GM10248 (cell line): Measurements from ENCODE around the gene GNAI2.

Source experiments
- CTCF ChIA-PET: fragments of 300-600 bp; sonication (Branson Sonifier 250); formaldehyde crosslinking; extraction: SDS; loops from one replicate; lab custom pipeline; 2021; ENCODE audit warnings: antibody characterized with exemption; lab: Yijun Ruan, JAX
- POLR2A ChIA-PET: fragments of 350-650 bp; sonication (Branson Sonifier 250); formaldehyde crosslinking; extraction: SDS; loops from one replicate; lab custom pipeline; 2020; ENCODE audit warnings: antibody characterized with exemption; lab: Yijun Ruan, JAX
- DNase-seq: peaks from one replicate; pipeline ENCODE4 v3.0.0; 2012; ENCODE audit errors: extremely low spot score
- TF ChIP-seq, protein P1 (sequence below): IDR thresholded peaks from 2 replicates; pipeline ENCODE4 v1.5.1; 2012; ENCODE audit warnings: mild to moderate bottlenecking, low read depth; ENCODE audit errors: extremely low read depth, missing control alignments, control extremely low read depth

The GNAI2 gene

DNA sequence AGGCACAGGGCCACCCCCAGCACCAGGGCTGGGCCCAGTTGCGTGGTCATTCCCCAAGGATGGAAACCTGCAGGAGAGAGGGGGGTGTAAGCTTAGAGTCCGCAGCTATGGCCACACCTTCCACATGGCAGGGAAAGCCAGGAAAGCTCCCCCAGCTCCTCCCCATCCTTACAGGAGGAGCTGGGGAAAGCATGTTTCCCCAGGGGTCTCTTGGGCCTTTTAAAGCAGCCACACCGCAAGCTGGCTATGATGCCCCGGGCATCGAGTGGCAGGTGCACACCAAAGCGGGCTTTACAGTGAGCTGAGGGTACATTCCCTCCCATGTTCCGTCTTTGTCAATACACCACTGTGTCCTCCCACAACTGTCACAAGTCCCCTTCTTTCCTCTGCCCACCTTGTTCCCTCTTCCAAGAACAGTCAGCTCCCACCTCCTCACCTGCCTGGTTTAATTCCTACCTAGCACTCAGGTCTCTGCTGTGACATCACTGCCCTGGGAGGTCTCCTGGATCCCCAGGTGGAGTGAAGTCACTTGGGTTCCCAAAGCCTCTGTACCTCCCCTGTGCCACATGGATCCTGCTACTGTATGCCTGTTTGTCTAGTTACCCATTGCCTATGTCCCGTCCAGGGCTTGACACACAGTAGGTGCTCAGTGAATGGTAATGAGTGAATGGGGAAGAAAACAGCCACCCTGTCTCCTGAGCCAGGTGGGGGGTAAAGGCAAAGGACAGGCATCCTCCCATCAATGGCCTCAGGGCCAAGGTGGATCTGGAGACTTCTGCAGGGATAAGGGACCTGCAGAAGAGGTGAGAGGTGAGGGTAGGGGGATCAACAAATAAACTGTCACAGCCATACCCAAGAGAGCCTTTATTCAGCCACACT, 59.8 kb downstream of the GNAI2 start:
- no peak for DNase-seq
- ChIA-PET POLR2A (no interaction called here), CTCF (interaction anchor here (0.9 to 2.3 kb wide), 5 partner anchors 10 to 36 kb away, joined by 3 to 8 read pairs (median 3); no protein-coding TSS in a partner anchor)
- TF ChIP-seq, protein P1, sequence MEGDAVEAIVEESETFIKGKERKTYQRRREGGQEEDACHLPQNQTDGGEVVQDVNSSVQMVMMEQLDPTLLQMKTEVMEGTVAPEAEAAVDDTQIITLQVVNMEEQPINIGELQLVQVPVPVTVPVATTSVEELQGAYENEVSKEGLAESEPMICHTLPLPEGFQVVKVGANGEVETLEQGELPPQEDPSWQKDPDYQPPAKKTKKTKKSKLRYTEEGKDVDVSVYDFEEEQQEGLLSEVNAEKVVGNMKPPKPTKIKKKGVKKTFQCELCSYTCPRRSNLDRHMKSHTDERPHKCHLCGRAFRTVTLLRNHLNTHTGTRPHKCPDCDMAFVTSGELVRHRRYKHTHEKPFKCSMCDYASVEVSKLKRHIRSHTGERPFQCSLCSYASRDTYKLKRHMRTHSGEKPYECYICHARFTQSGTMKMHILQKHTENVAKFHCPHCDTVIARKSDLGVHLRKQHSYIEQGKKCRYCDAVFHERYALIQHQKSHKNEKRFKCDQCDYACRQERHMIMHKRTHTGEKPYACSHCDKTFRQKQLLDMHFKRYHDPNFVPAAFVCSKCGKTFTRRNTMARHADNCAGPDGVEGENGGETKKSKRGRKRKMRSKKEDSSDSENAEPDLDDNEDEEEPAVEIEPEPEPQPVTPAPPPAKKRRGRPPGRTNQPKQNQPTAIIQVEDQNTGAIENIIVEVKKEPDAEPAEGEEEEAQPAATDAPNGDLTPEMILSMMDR, result no peak

DNA sequence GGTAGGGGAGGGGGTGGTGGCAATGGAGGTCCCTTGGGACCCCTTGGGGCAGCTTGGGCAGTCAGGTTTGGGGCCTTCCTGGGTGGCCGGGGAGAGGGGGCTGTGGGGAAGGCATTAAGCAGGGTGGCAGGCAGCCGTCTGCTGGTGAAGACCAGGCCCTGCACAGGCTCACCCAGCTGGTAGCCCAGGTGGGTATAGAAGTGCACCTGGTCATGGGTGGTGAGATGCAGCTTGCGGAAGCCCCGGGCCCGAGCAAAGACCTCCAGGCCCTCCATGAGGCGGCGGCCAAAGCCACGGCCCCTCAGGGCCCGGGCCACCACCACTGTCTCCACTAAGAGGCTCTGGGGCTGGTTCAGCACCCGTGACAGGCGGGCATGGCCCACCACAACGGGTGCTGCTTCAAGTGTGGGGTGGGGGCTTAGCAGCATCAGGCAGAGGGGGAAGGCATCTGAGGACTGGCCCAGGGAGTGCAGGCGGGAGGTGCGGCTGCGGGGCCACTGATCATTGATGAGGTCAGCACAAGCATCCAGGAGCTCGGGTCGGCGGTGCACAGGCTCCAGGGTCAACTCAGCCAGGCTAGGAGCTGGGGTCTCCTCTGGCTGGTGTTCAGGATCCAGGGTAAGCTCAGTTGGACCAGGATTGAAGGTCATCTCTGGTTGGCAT, 60.8 kb downstream of the GNAI2 start:
- ChIA-PET POLR2A (no interaction called here), CTCF (interaction anchor here (0.7 to 3.5 kb wide), 3 partner anchors 22 to 34 kb away, joined by 3 to 23 read pairs (median 3); no protein-coding TSS in a partner anchor)
- no peak for DNase-seq
- TF ChIP-seq, protein P1, result no peak

DNA sequence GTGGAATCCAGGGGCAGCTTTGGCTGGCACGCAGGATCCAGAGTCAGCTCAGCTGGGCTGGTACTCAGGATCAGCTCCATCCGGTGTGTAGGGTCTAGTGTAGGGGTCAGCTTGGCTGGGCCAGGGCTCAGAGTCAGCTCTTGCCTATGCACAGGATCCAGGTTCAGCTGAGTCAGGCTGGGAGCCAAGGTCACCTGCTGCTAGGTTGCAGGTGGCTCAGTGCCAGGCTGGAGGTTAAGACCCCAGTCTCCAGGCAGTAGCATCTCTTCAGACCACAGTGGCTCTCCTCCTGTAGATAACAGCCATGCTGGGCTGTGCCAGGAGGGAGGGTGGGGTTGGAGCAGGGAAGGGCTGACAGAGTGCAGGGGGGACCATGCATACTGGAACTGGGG, 61.4 kb downstream of the GNAI2 start:
- ChIA-PET POLR2A (no interaction called here), CTCF (interaction anchor here (0.7 to 3.5 kb wide), 4 partner anchors 18 to 34 kb away, joined by 3 to 23 read pairs (median 3); no protein-coding TSS in a partner anchor)
- TF ChIP-seq, protein P1, result no peak
- no peak for DNase-seq

DNA sequence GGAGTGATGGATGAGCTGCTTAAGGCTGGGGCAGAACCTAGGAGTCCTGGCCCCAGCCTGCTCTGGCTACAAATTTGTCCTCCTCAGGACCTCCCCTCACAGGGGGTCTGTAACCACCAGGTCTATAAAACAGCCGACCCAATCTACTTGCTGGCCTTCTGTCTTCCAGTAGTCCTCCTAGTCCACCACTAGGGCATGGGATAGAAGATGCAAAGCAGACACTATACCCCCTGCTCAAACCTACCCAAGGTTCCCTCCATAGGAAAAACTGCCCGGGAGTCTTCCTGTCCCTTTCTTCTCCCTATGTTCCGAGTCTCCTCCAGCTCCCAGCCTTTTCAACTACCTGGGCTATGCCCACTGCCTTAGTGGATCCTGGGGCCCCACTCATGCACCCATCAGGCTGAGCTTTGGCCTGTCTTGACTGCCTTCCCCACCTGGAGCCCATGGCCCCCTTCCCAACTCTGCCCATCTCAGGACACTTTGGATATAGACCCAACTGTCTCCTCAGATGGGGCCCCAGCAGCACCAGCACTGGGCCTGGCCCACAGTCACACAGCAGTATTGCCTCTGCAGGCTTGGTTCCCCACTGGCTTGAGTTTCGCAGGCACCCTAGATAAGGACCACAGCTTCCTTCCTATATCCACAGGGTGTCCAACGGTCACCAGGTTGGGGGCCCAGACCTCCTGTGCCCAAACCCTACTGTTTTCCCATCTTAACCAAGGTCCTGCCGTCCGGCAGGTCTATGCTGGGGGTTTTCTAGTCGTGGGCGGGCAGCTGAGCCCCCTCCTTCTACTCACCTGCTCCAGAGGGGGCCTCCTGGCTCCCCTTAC, 62.1 kb downstream of the GNAI2 start:
- TF ChIP-seq, protein P1, result no peak
- ChIA-PET POLR2A (interaction anchor here (2.2 kb wide), 1 partner anchor 39 kb away, joined by 13 read pairs; no protein-coding TSS in a partner anchor), CTCF (interaction anchor here (0.9 to 3.5 kb wide), 12 partner anchors 9 to 70 kb away, joined by 3 to 23 read pairs (median 4); no protein-coding TSS in a partner anchor)
- no peak for DNase-seq

DNA sequence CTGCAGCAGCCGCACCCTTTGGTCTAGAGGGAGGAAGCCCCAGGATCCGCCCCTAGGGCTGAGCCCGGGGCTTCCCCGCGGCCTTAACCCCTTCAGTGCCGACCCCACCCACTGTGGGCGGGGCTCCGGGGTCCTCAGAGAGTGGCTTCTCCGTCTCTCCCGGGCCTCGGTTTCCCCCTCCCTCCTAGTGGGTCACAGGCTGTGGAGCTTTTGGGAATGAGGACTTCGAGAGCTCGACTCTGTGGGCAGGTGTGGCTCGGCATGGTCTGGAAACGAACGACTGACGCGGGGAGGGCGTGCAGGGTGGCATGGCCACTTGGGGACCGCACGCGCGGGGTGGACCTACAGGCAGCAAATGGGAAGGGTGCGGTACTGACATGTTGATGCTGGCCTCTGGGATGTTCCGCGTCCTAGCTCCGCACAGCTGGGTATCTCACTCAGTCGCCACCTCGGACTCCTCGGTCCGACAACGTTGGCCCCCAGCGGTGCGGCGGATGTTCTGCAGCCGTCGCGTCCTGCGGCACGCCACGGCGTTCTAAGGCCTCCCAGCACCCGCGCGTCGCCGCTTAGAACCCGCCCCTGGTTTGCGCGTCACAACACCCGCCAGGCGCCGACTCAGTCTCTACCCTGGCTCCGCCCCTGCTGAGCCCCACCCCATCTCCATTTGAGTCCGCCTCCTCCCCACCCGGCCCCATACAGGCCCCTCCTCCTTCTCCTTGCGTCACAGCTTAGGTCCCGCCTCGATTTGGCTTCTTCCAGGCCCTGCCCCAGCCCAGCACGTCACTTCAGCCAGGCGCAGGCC, 63.0 kb downstream of the GNAI2 start, which contains the start of the genes HYAL3 and NAA80:
Gene HYAL3 (minus strand): TSS at position 570 of the 802 bp plus-strand sequence. CDS start 3,803 bp downstream, outside the sequence.
Gene NAA80 (minus strand): TSS at position 570 of the 802 bp plus-strand sequence. CDS start 1,942 bp downstream, outside the sequence.
- CTCF ChIA-PET, result interaction anchor here (0.8 to 3.5 kb wide), 16 partner anchors 10 to 71 kb away, joined by 3 to 23 read pairs (median 4); no protein-coding TSS in a partner anchor
- DNase-seq, result peak; percentile 99
- TF ChIP-seq, protein P1, result peak; percentile 22
- POLR2A ChIA-PET, result interaction anchor here (0.6 to 2.2 kb wide), 9 partner anchors 19 to 1201 kb away, joined by 3 to 13 read pairs (median 5); partner anchors contain the start of gene GNAI2
